Left ventricle myocardium inferior (tissue), 1 donor: ENCODE data around the gene GPT2. TPM values are rescaled to one million over a fixed set of nuclear protein-coding genes. Genes with fewer than 3 reads are reported as not detected.

Experiments used
- DNase-seq: peaks from one replicate; pipeline ENCODE4 v3.0.0-alpha.2; 2020
- H3K27ac ChIP-seq: fragments of 200-600 bp; replicated peaks from 2 replicates; pipeline ENCODE4 v1.8.0; 2021
- H3K27me3 ChIP-seq: fragments of 200-600 bp; 2 replicates; pipeline ENCODE4 v1.8.0; 2021; ENCODE audit warnings: low read depth
- H3K36me3 ChIP-seq: fragments of 200-600 bp; 2 replicates; pipeline ENCODE4 v1.8.0; 2021
- H3K4me1 ChIP-seq: fragments of 200-600 bp; 2 replicates; pipeline ENCODE4 v1.8.0; 2021
- H3K4me3 ChIP-seq: fragments of 200-600 bp; 2 replicates; pipeline ENCODE4 v1.8.0; 2021; ENCODE audit warnings: mild to moderate bottlenecking, moderate library complexity
- H3K9me3 ChIP-seq: fragments of 200-600 bp; replicated peaks from 2 replicates; pipeline ENCODE4 v1.8.0; 2021
- intact Hi-C: fragments of 100-400 bp; cut with micrococcal nuclease; formaldehyde crosslinking; loops from one replicate; pipeline ENCODE4 v1.11.0; 2022
- total RNA-seq: library from RNA; stranded (reverse); fragmentation: NEBNext Ultra II Directional; extraction: Animal tissue kit (Norgen Biotek cat#: 25700); gene quantifications from one replicate; pipeline ENCODE4 v1.2.1, GENCODE V29; 2021
- TF ChIP-seq, protein P1 (sequence below): fragments of 200-600 bp; IDR thresholded peaks from 2 replicates; pipeline ENCODE4 v1.8.0; 2021; ENCODE audit warnings: antibody characterized with exemption, mild to moderate bottlenecking, borderline replicate concordance
- donor health status: DM: no; HTN: yes; CAD: no; lungs with severe emphysema.

GPT2 gene
- total RNA-seq, 1 donor from 2014 or later: 17.8 TPM

DNA sequence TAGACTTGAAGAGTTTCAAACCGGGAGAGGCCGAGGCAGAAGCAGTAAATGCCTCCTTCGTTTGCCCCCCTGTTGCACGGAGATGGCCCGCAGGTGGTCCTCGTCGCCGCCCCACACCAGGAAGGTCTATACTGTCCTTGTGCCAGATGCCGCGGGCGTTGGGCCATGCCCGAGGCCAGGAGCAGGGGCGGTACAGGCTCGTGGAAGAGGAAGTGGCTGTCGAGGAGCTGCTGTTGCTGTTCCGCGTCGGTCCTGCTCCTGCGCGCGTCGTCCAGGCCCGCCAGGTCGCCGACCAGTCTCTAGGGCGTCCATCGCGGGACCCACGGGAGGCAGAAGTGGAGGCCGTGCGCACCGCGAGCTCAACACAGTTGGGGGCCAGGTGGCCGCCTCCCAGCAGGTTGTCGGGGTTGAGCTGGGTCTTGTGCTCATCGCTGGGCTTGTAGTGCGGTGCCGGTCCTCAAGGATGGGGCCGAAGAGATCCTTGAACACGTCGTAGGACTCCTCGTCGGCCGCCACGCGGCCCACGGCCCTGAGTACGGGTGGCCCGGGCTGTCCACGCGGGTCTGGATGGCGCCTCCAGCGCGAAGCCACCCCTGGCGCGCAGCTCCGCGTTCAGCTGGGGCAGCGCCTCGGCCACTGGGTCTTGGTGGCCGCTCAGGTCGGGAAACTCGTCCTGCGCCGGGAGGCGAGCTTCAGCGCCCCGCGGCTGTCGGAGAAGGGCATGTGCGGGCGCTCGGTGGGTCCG is 40.1 kb upstream of the GPT2 start:
- no peak for DNase-seq
- H3K4me1 ChIP-seq: no peaks in the 10 kb centered on the region
- intact Hi-C loops: no loop called here
- H3K27ac ChIP-seq: no peak overlapping the region
- TF ChIP-seq, protein P1, sequence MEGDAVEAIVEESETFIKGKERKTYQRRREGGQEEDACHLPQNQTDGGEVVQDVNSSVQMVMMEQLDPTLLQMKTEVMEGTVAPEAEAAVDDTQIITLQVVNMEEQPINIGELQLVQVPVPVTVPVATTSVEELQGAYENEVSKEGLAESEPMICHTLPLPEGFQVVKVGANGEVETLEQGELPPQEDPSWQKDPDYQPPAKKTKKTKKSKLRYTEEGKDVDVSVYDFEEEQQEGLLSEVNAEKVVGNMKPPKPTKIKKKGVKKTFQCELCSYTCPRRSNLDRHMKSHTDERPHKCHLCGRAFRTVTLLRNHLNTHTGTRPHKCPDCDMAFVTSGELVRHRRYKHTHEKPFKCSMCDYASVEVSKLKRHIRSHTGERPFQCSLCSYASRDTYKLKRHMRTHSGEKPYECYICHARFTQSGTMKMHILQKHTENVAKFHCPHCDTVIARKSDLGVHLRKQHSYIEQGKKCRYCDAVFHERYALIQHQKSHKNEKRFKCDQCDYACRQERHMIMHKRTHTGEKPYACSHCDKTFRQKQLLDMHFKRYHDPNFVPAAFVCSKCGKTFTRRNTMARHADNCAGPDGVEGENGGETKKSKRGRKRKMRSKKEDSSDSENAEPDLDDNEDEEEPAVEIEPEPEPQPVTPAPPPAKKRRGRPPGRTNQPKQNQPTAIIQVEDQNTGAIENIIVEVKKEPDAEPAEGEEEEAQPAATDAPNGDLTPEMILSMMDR: no peak
- H3K4me3 ChIP-seq: no peak overlapping the region
- peaks cover 12% of the 10 kb centered on the region for H3K9me3 ChIP-seq
- H3K36me3 ChIP-seq: no peaks in the 10 kb centered on the region
- H3K27me3 ChIP-seq: peaks cover 41% of the 10 kb centered on the region

DNA sequence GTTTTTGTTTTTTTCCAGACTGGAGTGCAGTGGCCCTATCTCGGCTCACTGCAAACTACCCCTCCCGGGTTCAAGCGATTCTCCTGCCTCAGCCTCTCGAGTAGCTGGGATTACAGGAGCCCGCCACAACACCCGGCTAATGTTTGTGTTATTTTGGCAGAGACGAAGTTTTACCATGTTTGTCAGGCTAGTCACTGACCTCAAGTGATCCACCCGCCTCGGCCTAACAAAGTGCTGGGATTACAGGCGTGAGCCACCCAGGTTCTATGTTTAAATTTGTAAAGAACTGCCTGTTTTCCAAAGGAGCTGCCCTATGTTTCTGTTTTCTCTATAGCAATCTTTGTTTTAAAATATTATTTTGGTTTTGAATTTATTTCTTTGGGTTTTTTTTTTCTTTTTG is 39.4 kb upstream of the GPT2 start:
- TF ChIP-seq, protein P1: no peak
- no peaks in the 10 kb centered on the region for H3K4me1 ChIP-seq
- H3K36me3 ChIP-seq: no peaks in the 10 kb centered on the region
- peaks cover 41% of the 10 kb centered on the region for H3K27me3 ChIP-seq
- H3K27ac ChIP-seq: no peak overlapping the region
- H3K9me3 ChIP-seq: peaks cover 12% of the 10 kb centered on the region
- no peak overlapping the region for H3K4me3 ChIP-seq
- no peak for DNase-seq
- intact Hi-C loops: no loop called here

DNA sequence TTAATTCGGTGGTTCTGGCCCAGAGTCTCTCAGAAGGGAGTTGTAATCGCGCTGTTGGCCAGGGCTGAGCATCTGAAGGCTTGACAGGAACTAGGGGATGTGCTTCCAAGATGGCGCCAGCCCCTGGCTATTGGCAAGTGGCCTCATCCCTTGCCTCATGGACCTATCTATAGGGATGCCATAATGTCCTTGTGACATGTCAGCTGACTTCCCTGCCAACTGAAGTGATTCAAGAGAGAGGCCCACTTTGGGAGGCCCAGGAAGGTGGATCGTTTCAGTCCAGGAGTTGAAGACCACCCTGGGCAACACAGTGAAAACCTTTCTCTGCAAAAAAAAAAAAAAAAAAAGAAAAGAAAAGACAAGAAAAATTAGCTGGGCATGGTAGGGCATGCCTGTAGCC is 38.2 kb upstream of the GPT2 start:
- no peaks in the 10 kb centered on the region for H3K4me1 ChIP-seq
- no peaks in the 10 kb centered on the region for H3K36me3 ChIP-seq
- no peak overlapping the region for H3K27ac ChIP-seq
- intact Hi-C loops: no loop called here
- H3K9me3 ChIP-seq: peaks cover 12% of the 10 kb centered on the region
- peaks cover 41% of the 10 kb centered on the region for H3K27me3 ChIP-seq
- H3K4me3 ChIP-seq: no peak overlapping the region
- TF ChIP-seq, protein P1: no peak
- no peak for DNase-seq

DNA sequence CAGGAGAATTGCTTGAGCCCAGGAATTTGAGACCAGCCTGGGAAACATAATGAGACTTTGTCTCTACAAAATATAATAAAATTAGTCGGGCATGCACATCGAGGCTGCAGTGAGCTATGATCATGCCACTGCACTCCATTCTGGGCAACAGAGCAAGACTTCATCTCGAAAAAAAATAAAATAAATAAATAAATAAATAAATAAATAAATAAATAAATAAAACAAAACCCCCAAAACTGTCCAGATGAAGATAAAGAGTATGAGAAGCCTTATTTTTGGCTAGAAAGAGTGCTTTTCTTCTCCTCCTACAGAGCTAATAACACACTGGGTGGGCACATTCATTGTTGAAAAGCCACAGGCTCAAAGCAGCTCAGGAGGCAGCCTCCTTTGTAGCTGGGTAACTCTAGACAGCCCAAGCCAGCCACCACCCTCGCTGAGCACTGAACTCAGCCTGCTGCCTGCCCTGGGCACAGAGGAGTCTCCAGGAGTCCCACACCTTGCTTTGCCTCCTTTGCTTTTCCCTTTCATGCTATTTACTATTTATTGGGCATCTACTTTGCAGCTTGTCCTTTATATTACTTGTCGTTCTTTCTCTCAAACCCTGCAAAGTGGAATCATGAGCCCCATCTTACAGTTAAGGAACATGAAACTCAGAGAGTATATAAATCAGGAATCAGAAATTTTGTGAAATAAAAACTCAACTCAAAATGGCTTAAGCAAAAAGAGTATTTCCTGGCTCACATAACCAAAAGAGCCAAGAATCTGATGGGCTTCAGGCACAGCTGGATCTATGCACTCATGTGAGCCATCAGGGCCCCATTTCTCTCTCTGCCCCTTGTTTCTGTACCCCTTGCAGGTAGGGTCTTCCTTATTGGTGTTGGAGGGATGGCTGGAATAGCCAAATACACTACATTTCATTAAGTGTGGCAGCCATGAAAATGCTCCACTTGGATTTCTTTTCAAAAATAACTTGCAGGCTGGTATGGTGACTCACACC is 35.1 kb upstream of the GPT2 start:
- H3K4me3 ChIP-seq: no peak overlapping the region
- H3K27me3 ChIP-seq: peaks cover 34% of the 10 kb centered on the region
- TF ChIP-seq, protein P1: no peak
- intact Hi-C loops: no loop called here
- no peak for DNase-seq
- H3K36me3 ChIP-seq: no peaks in the 10 kb centered on the region
- H3K27ac ChIP-seq: no peak overlapping the region
- no peaks in the 10 kb centered on the region for H3K9me3 ChIP-seq
- H3K4me1 ChIP-seq: no peaks in the 10 kb centered on the region

DNA sequence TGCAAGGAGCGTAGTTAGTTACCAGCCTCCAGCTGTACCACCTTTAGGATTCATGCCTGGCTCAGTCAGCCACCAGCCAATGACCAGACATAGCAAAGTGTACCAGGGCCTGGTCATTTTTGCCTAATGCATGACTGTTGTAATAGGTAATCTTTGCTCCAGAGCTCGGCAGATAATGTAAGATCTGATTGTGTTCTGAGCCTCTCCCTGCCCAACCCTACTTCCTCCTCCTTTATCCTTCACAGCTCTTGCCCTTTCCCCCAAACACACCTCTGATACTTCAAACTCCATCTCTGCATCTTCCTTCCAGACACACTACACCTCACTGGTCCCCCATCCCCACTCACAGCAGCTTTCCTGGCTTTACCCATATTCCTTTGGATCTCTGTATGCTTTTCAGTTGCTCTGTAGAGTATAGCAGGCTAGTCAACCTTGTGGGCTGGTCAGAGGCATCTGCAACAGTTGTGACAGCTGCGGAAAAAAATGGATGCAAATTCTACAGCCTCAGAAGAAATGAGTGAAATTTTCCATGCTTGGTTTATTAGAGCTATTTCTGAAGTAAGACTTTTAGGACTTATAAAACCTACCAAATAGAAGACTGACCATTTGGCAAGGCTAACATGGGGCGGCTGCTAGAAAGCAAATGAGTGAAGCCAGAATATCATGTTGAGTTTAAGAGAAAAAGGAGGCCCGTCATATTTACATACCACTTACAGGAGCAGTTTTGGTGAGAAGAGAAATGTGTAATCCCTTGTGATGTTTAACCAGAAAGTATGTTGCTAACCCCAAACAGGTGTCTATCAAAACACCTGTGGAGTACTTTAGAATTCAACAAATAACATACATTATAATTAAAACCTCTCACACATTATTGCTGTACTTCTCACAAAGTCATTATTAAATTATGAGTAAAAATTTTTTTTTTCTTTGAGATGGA is 33.3 kb upstream of the GPT2 start:
- H3K36me3 ChIP-seq: no peaks in the 10 kb centered on the region
- no peak overlapping the region for H3K4me3 ChIP-seq
- H3K27me3 ChIP-seq: peaks cover 16% of the 10 kb centered on the region
- TF ChIP-seq, protein P1: no peak
- H3K4me1 ChIP-seq: no peaks in the 10 kb centered on the region
- intact Hi-C loops: loop anchor here (10.0 kb wide), 1 partner anchor 54 kb away; no protein-coding TSS in a partner anchor
- H3K27ac ChIP-seq: no peak overlapping the region
- DNase-seq: no peak
- no peaks in the 10 kb centered on the region for H3K9me3 ChIP-seq
